T-helper 2 cell treated with Interferon-gamma antibody and Interleukin-4, amounts not matched to agents 100 ng/mL and 5 ng/mL, for 36 hours (primary cell): Measurements from ENCODE around the gene DHX35. TPM values are rescaled to one million over a fixed set of nuclear protein-coding genes. Genes with fewer than 3 reads are reported as not detected.

ENCODE experiments used
- total RNA-seq: library from RNA; stranded (reverse); gene quantifications from 2 replicates; pipeline ENCODE4 v1.2.3, GENCODE V29; 2022

DHX35 gene
- total RNA-seq, 1 donor from 2014 or later, result 11.2 TPM

Other genes starting within 250 kb of the DHX35 start
- not detected in 2 replicates for gene SLC32A1, start 237.9 kb upstream of the DHX35 start, total RNA-seq
- 8.7 and 10.0 TPM in 2 replicates for gene ACTR5, start 213.9 kb upstream of the DHX35 start, total RNA-seq
- gene PPP1R16B, start 156.6 kb upstream of the DHX35 start, total RNA-seq, result 55.0 and 56.1 TPM in 2 replicates
- 17.3 and 17.6 TPM in 2 replicates for gene FAM83D, start 35.9 kb upstream of the DHX35 start, total RNA-seq